ENCODE measurements around the gene FN3KRP.

Gene FN3KRP

GRCh38 chr17:82776454-82776853 is 59.9 kb downstream of the FN3KRP start:
- TF ChIP-seq, protein P1, sequence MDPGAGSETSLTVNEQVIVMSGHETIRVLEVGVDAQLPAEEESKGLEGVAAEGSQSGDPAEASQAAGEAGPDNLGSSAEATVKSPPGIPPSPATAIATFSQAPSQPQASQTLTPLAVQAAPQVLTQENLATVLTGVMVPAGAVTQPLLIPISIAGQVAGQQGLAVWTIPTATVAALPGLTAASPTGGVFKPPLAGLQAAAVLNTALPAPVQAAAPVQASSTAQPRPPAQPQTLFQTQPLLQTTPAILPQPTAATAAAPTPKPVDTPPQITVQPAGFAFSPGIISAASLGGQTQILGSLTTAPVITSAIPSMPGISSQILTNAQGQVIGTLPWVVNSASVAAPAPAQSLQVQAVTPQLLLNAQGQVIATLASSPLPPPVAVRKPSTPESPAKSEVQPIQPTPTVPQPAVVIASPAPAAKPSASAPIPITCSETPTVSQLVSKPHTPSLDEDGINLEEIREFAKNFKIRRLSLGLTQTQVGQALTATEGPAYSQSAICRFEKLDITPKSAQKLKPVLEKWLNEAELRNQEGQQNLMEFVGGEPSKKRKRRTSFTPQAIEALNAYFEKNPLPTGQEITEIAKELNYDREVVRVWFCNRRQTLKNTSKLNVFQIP (CRISPR knock-in tag; IDR thresholded peaks at IDR 0.05; ENCODE audit: borderline replicate concordance, low read depth), result no peak
- TF ChIP-seq ISL1 (CRISPR knock-in tag; IDR thresholded peaks at IDR 0.05) (no peak), ZNF565 (CRISPR knock-in tag; conservative IDR thresholded peaks at IDR 0.05; ENCODE audit: low read depth) (no peak), TCF4 (CRISPR knock-in tag; IDR thresholded peaks at IDR 0.05; ENCODE audit: borderline replicate concordance) (no peak), ZC3H10 (CRISPR knock-in tag; IDR thresholded peaks at IDR 0.05) (no peak), PPARA (CRISPR knock-in tag; IDR thresholded peaks at IDR 0.05; ENCODE audit: borderline replicate concordance) (no peak), TSHZ2 (CRISPR knock-in tag; IDR thresholded peaks at IDR 0.05) (no peak), CREB5 (CRISPR knock-in tag; IDR thresholded peaks at IDR 0.05; ENCODE audit: low read depth) (no peak), CSRNP3 (CRISPR knock-in tag; IDR thresholded peaks at IDR 0.05) (no peak), RARB (CRISPR knock-in tag; IDR thresholded peaks at IDR 0.05) (no peak), BACH2 (CRISPR knock-in tag; IDR thresholded peaks at IDR 0.05; ENCODE audit: borderline replicate concordance) (no peak), ZNF8 (CRISPR knock-in tag; IDR thresholded peaks at IDR 0.05) (no peak)
- ATAC-seq, result no peak

Measured in SK-N-SH treated with all-trans-retinoic acid at 6 μM for 48 hours (cell line).